GM18505 (cell line): ENCODE data around the gene EIF1AX.
"Not testable (repeated sequence)": the region's sequence is repeated elsewhere in the genome, so short reads cannot be mapped to it uniquely, and the experiment has no call there.

Source experiments
- ATAC-seq: cut with Tn5 transposase; IDR thresholded peaks from one replicate; pipeline ENCODE4 v1.9.1; 2021; ENCODE audit not compliant: unreplicated experiment
- POLR2A ChIP-seq: IDR thresholded peaks from 4 replicates; pipeline ENCODE4 v1.6.1; 2011; ENCODE audit warnings: borderline replicate concordance; ENCODE audit not compliant: insufficient read depth, insufficient read length; ENCODE audit errors: extremely low read depth

EIF1AX gene

GRCh38 chrX:20143561-20143960, 1.9 kb upstream of the EIF1AX start:
- ATAC-seq = no peak
- TF ChIP-seq POLR2A = no peak

GRCh38 chrX:20143111-20143510, 1.5 kb upstream of the EIF1AX start:
- ATAC-seq = no peak

GRCh38 chrX:20140420-20140819, 1.2 kb downstream of the EIF1AX start:
- TF ChIP-seq POLR2A = no peak
- no peak for ATAC-seq

More at GRCh38 chrX:20143111-20143510, 1.5 kb upstream of the EIF1AX start:
- TF ChIP-seq POLR2A = no peak

- no peak for TF ChIP-seq POLR2A
- no peak for ATAC-seq
Observed at GRCh38 chrX:20139966-20140365, 1.7 kb downstream of the EIF1AX start.

- no peak for ATAC-seq
- no peak for TF ChIP-seq POLR2A
Observed at GRCh38 chrX:20135944-20136343, 5.7 kb downstream of the EIF1AX start.

GRCh38 chrX:20132666-20133065, 9.0 kb downstream of the EIF1AX start:
- no peak for TF ChIP-seq POLR2A
- ATAC-seq = no peak

GRCh38 chrX:20130357-20130756, 11.3 kb downstream of the EIF1AX start:
- ATAC-seq = no peak

GRCh38 chrX:20129547-20129946, 12.1 kb downstream of the EIF1AX start:
- no peak for ATAC-seq
- TF ChIP-seq POLR2A = no peak

More at GRCh38 chrX:20130357-20130756, 11.3 kb downstream of the EIF1AX start:
- TF ChIP-seq POLR2A = no peak

- ATAC-seq = no peak
- no peak for TF ChIP-seq POLR2A
Observed at GRCh38 chrX:20128670-20129069, 13.0 kb downstream of the EIF1AX start.

GRCh38 chrX:20127440-20127839, 14.2 kb downstream of the EIF1AX start:
- ATAC-seq = not testable (repeated sequence)

- peak; percentile 56 for ATAC-seq
Observed at GRCh38 chrX:20126833-20127232, 14.8 kb downstream of the EIF1AX start.

GRCh38 chrX:20124964-20125363, 16.7 kb downstream of the EIF1AX start:
- ATAC-seq = no peak
- no peak for TF ChIP-seq POLR2A

GRCh38 chrX:20118065-20118824, 23.4 kb downstream of the EIF1AX start:
- no peak for TF ChIP-seq POLR2A
- ATAC-seq = no peak

- no peak for TF ChIP-seq POLR2A
- no peak for ATAC-seq
Observed at GRCh38 chrX:20116577-20117240, 24.9 kb downstream of the EIF1AX start, which contains the start of gene MAP7D2. MAP7D2 (minus strand) TSS chrX:20116907; CDS start chrX:20116879, 28 bp downstream.
